Fibroblast of skin of left quadriceps (primary cell): ENCODE data around the gene DLK2.
"Not testable (repeated sequence)": the region's sequence is repeated elsewhere in the genome, so short reads cannot be mapped to it uniquely, and the experiment has no call there.

Experiments
- DNase-seq, 2 experiments: peaks; one replicate each; pipeline ENCODE4 v3.0.0-alpha.2; 2013; ENCODE audit warnings: low read depth in 2 of 2

Gene DLK2

DNA sequence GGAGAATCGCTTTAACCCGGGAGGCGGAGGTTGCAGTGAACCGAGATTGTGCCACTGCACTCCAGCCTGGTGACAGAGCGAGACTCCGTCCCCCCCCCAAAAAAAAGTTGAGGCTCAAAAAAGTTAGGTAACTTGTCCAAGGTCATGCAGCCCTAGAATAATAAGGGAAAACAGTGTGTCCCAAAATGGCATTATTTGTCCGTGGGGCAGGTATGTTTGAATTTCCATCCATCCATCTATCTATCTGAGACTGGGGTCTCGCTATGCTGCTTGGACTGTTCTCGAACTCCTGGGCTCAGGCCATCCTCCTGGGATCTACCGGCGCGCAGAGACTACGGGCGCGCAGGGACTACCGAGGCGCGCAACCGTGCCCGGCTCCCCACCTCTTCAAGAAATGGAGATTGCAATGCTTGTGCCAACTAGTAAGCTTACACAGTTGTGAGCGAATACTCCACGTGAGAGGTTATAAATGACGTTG, 28.4 kb downstream of the DLK2 start:
- no peak for DNase-seq

DNA sequence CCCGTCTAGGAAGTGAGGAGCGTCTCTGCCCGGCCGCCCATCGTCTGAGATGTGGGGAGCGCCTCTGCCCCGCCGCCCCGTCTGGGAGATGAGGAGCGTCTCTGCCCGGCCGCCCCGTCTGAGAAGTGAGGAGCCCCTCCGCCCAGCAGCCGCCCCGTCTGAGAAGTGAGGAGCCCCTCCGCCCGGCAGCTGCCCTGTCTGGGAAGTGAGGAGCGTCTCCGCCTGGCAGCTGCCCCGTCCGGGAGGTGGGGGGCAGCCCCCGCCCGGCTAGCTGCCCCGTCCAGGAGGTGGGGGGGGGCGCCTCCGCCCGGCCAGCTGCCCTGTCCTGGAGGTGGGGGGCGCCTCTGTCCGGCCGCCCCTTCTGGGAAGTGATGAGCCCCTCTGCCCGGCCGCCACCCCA, 30.3 kb downstream of the DLK2 start:
- not testable (repeated sequence) for DNase-seq

DNA sequence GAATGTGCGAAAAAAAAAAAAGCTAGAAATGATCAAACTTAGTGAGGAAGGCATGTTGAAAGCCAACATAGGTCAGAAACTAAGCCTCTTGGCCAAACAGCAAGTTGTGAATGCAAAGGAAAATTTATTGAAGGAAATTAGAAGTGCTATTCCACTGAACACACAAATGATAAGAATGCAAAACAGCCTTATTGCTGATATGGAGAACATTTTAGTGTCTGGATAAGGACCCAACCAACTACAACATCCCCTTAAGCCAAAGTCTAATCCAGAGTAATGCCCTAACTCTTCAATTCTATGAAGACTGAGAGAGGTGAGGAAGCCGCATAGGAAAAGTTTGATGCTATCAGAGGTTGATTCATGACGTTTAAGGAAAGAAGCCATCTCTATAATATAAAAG, 33.5 kb downstream of the DLK2 start:
- DNase-seq, result no peak

DNA sequence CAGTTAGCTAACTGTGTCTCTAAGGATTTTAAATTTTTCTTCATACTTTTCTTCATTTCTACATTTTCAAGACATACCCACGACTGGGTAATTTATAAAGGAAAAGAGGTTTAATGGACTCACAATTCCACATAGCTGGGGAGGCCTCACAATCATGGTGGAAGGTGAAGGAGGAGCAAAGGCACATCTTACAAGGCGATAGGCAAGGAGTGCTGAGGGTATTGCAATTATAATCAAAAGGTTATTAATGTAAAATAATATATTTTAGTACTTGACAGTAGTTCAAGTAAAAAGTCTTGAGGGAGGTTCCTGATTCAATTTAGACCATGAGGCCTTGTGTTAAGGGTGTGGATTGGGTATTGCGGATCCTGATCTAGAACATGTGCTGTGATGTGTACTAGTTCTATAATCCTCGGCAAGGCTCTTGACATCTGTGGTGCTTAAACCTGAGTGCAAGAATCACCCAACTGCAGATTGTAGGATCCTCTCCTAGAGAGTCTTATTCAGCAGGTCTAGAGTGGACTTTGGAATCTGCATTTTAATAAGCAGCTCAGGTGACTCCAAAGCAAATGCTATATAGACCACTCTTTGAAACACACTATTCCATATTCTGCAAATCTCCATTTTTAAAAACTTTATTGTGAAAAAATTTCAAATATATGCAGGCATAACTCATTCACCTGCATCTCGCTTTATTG, 35.2 kb downstream of the DLK2 start:
- DNase-seq, result no peak

DNA sequence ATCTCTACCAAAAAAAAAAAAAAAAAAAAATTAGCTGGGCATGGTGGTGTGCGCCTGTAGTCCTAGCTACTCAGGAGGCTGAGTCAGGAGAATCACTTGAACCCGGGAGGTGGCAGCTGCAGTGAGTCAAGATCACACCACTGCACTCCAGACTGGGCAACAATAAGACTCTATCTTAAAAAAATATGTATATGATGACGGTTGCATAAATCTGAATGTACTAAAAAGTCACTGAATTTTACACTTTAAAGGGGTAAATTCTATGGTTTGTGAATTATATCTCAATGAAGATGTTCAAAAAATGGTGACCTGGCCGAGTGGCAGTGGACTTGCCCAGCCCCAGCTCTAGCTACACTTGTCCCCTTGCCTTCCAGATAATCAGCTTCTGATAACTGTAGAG, 38.4 kb downstream of the DLK2 start:
- DNase-seq, result no peak

DNA sequence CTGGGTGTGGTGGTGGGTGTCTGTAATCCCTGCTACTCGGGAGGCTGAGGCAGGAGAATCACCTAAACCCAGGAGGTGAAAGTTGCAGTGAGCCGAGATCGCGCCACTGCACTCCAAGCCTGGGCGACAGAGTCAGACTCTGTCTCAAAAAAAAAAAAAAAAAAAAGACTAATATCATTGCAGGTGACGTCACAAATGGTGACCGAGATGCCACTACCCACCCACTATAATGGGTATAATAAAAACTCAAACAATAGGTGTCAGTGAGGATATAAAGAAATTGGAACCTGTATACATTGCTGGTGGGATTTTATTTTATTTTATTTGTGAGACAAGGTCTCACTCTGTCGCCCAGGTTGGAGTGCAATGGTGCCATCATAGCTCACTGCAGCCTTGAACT, 40.1 kb downstream of the DLK2 start:
- not testable (repeated sequence) for DNase-seq

DNA sequence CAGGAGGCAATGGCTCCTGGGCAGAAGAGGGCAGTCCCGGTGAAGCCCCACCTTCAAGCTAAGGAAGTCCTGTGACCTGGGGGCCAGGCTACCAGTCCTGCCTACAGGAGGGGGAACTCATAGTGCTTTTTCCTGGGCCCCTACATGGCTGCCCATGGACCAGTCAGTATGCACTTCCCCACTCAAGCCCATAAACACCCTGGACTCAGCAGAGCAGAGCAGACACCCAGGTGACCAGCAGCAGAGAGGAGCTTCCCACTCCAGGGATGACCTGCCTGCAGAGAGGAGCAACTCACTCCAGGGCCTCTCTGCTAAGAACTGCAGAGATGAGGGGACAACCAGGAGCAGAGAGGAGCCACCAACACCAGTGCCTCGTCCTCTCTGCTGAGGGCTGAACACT, 42.3 kb downstream of the DLK2 start:
- no peak for DNase-seq

DNA sequence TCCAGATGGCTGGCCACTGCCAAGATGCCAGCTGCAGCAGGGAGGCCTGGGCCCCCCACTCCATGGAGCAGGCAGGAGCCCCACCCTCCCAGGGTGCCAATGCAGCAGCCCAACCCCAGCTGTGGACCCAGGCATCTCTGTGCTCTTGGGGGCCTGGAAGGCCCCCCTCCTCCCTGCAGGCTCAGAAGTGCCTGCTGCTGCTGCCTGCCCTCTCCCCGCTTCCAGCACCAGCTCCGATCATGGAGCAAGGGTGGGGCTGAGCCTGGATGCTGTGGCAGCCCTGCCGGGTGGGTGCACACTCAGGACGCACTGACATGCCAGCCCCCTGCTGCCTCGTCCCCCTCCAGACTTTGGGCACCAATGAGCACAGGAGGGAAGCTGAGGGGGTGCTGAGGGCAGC, 42.8 kb downstream of the DLK2 start:
- no peak for DNase-seq

DNA sequence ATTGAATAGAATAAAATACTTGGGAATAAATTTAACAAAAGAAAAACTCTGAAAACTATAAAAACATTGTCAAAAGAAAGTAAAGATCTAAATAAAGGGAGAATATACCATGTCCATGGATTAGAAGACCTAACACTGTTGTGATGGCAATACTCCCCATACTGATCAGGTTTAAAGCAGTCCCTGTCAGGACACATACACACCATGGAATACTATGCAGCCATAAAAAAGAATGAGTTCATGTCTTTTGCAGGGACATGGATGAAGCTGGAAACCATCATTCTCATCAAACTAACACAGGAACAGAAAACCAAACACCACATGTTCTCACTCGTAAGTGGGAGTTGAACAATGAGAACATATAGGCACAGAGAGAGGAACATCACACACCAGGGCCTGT, 44.6 kb downstream of the DLK2 start:
- not testable (repeated sequence) for DNase-seq

DNA sequence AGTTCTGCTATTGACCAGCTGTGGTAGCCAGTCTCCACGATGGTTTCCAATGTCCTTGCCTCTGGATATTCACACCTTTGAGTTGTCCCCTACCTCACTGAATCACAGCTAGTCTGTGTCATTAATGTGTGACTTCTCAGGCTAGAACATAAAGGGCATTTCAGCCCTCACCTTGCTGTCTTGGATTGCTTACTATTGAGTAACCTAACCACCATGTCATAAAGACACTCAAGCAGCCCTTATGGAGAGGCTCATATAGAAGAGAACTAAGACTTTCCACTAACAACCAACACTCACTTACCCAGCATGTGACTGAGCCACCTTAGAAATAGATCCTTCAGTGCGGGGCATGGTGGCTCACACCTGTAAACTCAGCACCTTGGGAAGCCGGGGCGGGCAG, 47.1 kb downstream of the DLK2 start:
- no peak for DNase-seq

DNA sequence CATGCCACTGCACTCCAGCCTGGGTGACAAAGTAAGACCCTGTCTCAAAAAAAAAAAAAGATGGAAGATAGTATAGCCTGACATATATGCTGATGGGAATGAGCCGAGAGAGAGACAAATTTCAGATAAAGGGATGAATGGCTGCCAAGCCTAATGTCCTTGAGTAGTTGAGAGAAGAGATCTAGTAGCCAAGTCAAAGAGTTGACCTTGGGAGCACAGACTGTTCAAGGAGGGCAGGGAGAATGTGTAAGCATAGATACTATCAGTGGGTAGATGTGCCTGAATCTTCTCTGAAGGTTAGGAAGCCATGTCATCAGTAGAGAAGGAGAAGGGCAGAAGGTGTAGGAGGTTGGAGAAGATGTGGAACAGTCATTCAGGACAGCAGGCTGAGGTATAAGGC, 48.1 kb downstream of the DLK2 start:
- DNase-seq, result no peak

DNA sequence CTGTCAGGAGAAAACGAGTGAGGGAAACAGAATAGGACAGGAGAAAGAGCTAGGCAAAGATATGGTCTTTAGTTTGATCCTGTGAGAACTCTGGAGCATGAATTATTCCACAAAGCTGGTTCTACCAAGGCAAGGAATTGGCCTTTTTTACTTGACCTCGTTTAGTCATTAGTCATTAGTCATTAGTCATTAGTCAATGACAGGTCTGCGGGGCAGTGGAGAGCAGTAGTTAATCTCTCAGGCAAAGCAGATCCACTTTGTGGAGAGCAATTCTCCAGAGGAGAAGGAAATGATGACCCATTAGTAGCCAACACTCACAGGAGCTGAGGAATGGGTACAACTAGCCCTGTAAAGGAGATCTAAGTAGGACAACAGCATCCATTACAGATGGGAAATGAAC, 50.0 kb downstream of the DLK2 start:
- no peak for DNase-seq

DNA sequence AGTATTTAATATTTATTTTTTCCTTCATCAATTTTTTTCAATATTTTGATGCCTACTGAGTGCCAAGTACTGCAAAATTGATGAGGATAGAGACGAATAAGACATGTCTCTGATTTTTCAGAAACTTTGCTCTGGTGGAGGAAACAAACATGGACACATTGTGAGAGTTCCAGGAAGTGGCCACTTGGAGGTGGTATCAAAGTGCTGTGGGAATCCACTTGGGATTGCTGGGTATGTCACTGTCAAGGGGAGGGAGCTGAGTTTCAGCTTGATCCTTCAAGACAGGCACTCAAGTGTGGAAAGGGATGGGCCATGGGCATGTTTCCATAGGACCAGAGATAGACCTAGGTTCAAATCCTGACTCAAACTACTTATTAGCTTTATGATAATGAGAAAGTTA, 52.5 kb downstream of the DLK2 start:
- DNase-seq, result no peak

DNA sequence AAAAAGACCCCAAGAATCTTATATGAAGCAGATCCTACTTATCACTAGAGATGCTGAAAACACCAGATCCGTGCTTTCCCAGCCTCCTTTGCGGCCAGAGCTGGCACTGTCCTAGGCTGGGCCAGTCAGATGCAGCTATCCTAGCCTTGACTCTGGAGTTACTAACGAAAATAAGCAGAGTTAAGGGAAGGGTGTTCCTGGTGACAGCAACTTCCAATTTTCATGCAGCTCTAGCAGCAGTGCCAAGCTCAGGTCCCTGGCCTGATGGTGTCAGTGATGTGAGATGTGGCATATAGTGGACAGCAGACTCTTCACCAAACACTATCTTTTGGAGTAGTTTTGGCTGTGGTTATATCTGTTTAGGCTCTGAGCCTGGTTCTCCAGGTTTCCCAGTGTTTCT, 53.6 kb downstream of the DLK2 start:
- DNase-seq, result no peak
